Measurements from ENCODE around the gene KCNK2. TPM values are rescaled to one million over a fixed set of nuclear protein-coding genes. Genes with fewer than 3 reads are reported as not detected.

KCNK2 gene
- total RNA-seq, 1 donor from 2014 or later: 0.26 TPM

DNA sequence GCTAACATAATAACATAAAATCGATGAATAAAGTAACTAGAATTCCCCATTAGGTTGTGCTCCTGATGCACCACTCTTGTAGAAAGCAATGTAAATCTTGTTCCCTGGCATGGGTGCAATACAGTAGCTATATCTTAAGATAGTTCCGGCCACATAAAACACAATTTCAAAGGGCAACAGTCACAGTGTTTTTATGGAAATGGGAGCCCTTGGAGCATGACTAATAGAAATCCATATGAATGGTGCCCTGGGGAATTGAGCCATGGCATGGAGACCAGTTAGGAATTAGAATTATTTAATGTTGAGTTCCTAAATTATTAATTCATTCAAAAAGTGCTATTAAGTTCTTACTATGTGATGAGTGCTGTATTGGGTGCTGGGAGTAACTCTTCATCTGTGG is 118.7 kb downstream of the KCNK2 start:
- intact Hi-C loops (cut with DNase I): no loop called here
- ATAC-seq (no peak), DNase-seq (no peak)
- TF ChIP-seq, protein P1, sequence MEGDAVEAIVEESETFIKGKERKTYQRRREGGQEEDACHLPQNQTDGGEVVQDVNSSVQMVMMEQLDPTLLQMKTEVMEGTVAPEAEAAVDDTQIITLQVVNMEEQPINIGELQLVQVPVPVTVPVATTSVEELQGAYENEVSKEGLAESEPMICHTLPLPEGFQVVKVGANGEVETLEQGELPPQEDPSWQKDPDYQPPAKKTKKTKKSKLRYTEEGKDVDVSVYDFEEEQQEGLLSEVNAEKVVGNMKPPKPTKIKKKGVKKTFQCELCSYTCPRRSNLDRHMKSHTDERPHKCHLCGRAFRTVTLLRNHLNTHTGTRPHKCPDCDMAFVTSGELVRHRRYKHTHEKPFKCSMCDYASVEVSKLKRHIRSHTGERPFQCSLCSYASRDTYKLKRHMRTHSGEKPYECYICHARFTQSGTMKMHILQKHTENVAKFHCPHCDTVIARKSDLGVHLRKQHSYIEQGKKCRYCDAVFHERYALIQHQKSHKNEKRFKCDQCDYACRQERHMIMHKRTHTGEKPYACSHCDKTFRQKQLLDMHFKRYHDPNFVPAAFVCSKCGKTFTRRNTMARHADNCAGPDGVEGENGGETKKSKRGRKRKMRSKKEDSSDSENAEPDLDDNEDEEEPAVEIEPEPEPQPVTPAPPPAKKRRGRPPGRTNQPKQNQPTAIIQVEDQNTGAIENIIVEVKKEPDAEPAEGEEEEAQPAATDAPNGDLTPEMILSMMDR (IDR thresholded peaks at IDR 0.05): no peak
- Histone ChIP-seq H3K9me3 (no peaks in the 10 kb centered on the region), H3K4me1 (no peaks in the 10 kb centered on the region), H3K36me3 (no peaks in the 10 kb centered on the region), H3K4me3 (no peak overlapping the region), H3K27ac (no peak overlapping the region), H3K27me3 (no peaks in the 10 kb centered on the region)

DNA sequence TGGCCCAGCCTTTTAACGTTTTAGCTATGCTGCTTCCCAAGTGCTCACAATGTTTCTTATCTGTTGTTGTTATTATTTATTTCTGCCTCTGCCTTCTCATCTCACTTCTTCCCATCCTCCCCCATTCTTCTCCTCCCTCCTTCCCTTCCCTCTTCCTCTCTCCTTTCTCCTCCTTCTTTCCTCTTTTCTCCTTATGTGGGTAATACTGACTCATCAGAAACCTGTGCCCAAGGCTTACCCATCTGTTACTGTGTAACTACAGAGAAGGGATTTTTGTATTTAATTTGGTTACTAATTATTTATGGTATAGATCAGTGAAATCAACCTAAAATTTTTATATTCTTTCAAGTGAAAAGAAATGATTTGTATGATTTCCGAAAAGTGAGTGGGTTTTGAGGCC is 120.3 kb downstream of the KCNK2 start:
- no peaks in the 10 kb centered on the region for H3K36me3 ChIP-seq
- ATAC-seq (no peak), DNase-seq (no peak)
- H3K27ac ChIP-seq: no peak overlapping the region
- no peak overlapping the region for H3K4me3 ChIP-seq
- H3K9me3 ChIP-seq: no peaks in the 10 kb centered on the region
- TF ChIP-seq, protein P1 (IDR thresholded peaks at IDR 0.05): no peak
- no peaks in the 10 kb centered on the region for H3K4me1 ChIP-seq
- no peaks in the 10 kb centered on the region for H3K27me3 ChIP-seq
- intact Hi-C loops (cut with DNase I): no loop called here

DNA sequence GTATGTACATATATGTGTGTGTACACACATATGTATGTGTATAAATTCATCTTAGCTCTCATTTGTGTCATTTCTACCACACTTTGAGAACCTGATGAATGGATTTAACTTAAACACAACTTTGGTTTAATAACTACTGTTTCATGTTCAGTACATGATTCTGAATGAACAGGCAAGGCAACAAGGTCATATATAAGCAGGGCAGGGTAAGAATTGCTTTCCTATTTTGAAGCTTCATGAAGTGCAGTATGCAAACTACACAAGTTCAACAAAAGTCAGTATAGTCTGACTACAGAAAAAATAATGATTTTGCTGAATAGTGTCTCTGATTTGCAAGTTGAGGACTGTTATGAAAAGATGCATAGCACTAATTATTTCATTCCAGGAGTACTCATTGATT is 127.6 kb downstream of the KCNK2 start:
- TF ChIP-seq, protein P1 (IDR thresholded peaks at IDR 0.05): no peak
- no peaks in the 10 kb centered on the region for H3K27me3 ChIP-seq
- H3K4me1 ChIP-seq: no peaks in the 10 kb centered on the region
- H3K27ac ChIP-seq: no peak overlapping the region
- ATAC-seq (no peak), DNase-seq (no peak)
- H3K9me3 ChIP-seq: no peaks in the 10 kb centered on the region
- H3K36me3 ChIP-seq: no peaks in the 10 kb centered on the region
- intact Hi-C loops (cut with DNase I): no loop called here
- H3K4me3 ChIP-seq: no peak overlapping the region

DNA sequence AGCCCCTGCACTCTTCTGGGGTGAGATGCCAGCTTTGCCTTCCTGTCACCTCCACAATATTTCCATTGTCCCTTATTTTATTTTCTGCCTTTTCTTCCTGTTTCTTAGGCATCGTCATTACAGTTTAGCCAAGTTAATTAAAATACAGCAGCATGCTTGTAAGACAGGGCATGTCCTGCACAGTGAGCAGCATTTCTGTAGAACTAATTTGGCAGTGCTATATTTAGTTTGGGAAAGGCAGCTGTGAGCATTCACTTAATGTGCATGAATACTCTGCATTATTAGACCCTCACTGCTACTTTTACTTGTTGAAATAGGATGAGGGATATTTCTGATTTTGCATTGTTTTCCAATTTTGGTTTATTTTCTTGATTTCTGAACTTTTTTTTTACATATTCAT is 133.3 kb downstream of the KCNK2 start:
- Histone ChIP-seq H3K36me3 (no peaks in the 10 kb centered on the region), H3K27me3 (no peaks in the 10 kb centered on the region), H3K9me3 (no peaks in the 10 kb centered on the region), H3K4me1 (no peaks in the 10 kb centered on the region), H3K4me3 (no peak overlapping the region), H3K27ac (no peak overlapping the region)
- intact Hi-C loops (cut with DNase I): no loop called here
- TF ChIP-seq, protein P1 (IDR thresholded peaks at IDR 0.05): no peak
- no peak for ATAC-seq
- DNase-seq: no peak

DNA sequence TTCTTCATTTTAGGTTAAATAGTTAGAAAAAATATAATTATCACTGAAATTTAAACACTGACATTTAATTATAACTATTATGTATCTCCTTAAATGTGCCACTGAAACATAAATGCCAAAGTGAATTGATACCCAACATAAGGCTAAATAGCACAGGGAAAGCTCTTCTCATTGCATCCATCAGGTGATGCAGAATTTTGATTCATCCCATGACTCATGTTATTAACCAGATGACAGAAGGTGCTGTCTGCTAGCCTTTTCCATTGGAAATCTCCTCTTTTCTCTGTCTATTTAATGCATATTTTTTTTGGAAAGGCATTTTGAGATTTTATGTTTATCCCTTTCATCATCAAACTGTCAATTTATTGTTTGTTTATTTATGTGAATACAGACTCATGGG is 136.8 kb downstream of the KCNK2 start:
- TF ChIP-seq, protein P1 (IDR thresholded peaks at IDR 0.05): no peak
- Histone ChIP-seq H3K9me3 (no peaks in the 10 kb centered on the region), H3K4me3 (no peak overlapping the region), H3K27me3 (no peaks in the 10 kb centered on the region), H3K36me3 (no peaks in the 10 kb centered on the region), H3K27ac (no peak overlapping the region), H3K4me1 (no peaks in the 10 kb centered on the region)
- DNase-seq (no peak), ATAC-seq (no peak)
- intact Hi-C loops (cut with DNase I): no loop called here

DNA sequence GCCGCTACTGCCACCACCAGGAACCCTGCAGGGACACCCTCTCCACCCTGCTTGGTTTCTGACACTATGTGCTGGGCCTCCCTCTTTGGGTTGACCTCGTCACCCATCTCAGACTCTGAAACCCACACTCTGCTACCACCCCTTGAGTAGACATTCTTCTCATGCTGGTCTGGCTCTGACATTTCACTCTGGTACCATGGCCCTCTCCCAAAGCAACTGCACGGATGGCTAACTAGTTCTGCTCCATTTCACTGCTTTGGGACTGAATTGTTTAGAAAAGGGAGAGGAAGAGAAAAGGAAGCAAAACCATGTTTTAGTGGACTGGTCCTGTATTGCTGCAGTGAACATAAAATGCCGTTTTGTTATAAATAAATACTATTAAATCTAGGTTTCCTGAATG is 137.8 kb downstream of the KCNK2 start:
- Histone ChIP-seq H3K4me1 (no peaks in the 10 kb centered on the region), H3K36me3 (no peaks in the 10 kb centered on the region), H3K4me3 (no peak overlapping the region), H3K27me3 (no peaks in the 10 kb centered on the region), H3K9me3 (no peaks in the 10 kb centered on the region), H3K27ac (no peak overlapping the region)
- TF ChIP-seq, protein P1 (IDR thresholded peaks at IDR 0.05): no peak
- ATAC-seq (no peak), DNase-seq (no peak)
- intact Hi-C loops (cut with DNase I): no loop called here
